ENCODE measurements around the gene ITSN2.
"Not testable (repeated sequence)": the region's sequence is repeated elsewhere in the genome, so short reads cannot be mapped to it uniquely, and the experiment has no call there.

ITSN2 gene

DNA sequence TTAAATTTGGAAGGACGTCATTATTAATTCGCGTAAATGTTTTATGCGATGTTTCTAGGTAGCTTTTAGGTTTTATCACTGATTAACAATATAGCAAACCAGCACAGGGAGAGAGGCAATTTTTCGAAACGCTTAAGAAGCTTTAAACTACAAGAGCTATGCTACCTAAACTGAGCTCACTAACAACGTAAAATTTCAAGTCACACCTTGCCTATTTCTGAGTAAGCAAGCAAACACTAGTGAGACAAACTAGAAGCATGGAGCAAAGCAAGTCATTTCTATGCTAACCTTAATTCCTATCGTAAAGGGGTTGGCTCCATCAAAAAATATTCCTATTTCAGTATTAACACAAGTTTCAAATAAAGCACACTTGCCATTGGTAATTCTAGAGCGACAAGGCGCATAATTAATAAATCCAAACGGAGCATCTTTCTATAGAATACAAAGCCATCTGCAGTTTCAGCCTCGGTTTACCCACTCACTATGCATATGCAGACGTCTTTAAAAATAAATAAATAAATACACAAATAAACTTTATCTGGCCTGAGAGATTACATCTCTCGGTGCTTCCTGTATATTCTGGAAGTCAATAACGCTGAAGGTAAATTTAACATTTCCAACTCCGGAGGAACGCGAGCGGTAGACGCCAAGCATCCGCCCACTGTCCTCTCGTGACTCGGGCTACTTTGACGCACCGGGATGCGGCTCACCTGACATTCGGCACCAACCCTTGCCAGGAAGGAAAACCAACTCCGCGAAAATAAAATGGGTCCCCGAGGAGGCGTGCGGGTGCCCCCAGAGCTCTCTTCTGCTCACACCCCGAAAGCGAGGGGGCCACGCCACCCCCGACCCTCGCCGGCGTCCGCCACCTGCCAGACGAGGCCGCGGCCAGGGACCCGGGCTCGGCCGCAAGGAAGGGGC lies 947 bp downstream of the ITSN2 start:
- no peaks in the 10 kb centered on the region for H3K36me3 ChIP-seq (ENCODE audit: insufficient read depth, low read depth, low read length)
- H3K27ac ChIP-seq (ENCODE audit: low read length): no peak overlapping the region
- H3K9ac ChIP-seq (ENCODE audit: low read depth, low read length): peak overlapping the region; percentile 65; the same call in 1 of the 2 replicates
- peaks cover 37% of the 10 kb centered on the region for H3K27me3 ChIP-seq (ENCODE audit: insufficient read depth, low read length)
- no peaks in the 10 kb centered on the region for H3K9me3 ChIP-seq (ENCODE audit: insufficient read depth, low read depth, low read length)
- H3K4me3 ChIP-seq (ENCODE audit: low read length): peak overlapping the region; percentile 75
- peaks cover 9% of the 10 kb centered on the region for H3K4me1 ChIP-seq (ENCODE audit: insufficient read depth, low read length)

DNA sequence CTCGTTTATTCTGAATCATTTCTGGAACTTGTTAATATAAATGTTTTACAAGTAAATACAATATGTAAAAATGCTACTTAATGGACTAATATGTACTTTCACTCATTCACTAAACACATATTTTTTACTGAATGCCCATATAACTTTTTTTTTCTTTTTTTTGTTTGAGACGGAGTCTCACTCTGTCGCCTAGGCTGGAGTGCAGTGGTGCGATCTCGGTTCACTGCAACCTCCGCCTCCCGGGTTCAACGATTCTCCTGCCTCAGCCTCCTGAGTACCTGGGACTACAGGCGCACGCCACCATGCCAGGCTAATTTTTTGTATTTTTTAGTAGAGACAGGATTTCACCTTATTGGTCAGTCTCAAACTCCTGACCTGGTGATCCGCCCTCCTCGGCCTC lies 2.6 kb downstream of the ITSN2 start:
- H3K27ac ChIP-seq (ENCODE audit: low read length); H3K36me3 ChIP-seq (ENCODE audit: insufficient read depth, low read depth, low read length); H3K9ac ChIP-seq (ENCODE audit: low read depth, low read length); H3K9me3 ChIP-seq (ENCODE audit: insufficient read depth, low read depth, low read length); H3K4me1 ChIP-seq (ENCODE audit: insufficient read depth, low read length); H3K4me3 ChIP-seq (ENCODE audit: low read length): not testable (repeated sequence)
- H3K27me3 ChIP-seq (ENCODE audit: insufficient read depth, low read length): peaks cover 29% of the 10 kb centered on the region

DNA sequence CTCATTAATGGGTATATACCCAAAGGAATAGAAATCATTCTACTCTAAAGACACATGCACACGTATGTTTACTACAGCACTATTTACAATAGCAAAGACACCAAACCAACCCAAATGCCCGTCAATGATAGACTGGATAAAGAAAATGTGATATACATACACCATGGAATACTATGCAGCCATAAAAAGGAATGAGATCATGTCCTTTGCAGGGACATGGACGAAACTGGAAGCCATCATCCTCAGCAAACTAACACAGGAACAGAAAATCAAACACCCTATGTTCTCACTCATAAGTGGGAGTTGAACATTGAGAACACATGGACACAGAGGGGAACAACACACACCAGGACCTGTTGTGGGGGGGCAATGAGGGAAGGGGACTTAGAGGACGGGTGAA lies 3.2 kb downstream of the ITSN2 start:
- Histone ChIP-seq H3K4me1 (ENCODE audit: insufficient read depth, low read length) (peaks cover 12% of the 10 kb centered on the region), H3K27me3 (ENCODE audit: insufficient read depth, low read length) (peaks cover 29% of the 10 kb centered on the region)
- not testable (repeated sequence) for H3K4me3 ChIP-seq (ENCODE audit: low read length); H3K9me3 ChIP-seq (ENCODE audit: insufficient read depth, low read depth, low read length); H3K9ac ChIP-seq (ENCODE audit: low read depth, low read length); H3K27ac ChIP-seq (ENCODE audit: low read length); H3K36me3 ChIP-seq (ENCODE audit: insufficient read depth, low read depth, low read length)

DNA sequence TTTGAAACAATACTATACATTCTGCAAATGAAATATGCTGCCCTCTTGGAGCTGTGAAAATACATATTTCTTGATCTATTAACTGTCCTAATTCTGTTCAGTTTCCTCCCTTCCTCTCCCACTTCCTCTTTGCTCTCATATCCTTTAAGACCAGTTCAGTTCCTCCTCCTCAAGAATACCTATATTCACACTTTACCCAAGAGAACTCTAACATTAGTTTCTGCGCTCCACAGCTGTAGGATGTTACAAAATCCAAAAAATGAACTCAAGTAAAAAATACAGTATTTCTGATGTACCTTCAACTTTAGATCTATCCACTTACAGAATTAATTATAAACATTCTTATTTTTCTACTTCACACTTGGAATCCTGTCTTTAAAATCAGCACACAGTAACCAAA lies 5.4 kb downstream of the ITSN2 start:
- Histone ChIP-seq H3K9ac (ENCODE audit: low read depth, low read length) (no peak overlapping the region), H3K4me1 (ENCODE audit: insufficient read depth, low read length) (peaks cover 7% of the 10 kb centered on the region; the same call in 1 of the 2 replicates), H3K27me3 (ENCODE audit: insufficient read depth, low read length) (peaks cover 20% of the 10 kb centered on the region), H3K27ac (ENCODE audit: low read length) (no peak overlapping the region), H3K9me3 (ENCODE audit: insufficient read depth, low read depth, low read length) (no peaks in the 10 kb centered on the region), H3K36me3 (ENCODE audit: insufficient read depth, low read depth, low read length) (no peaks in the 10 kb centered on the region), H3K4me3 (ENCODE audit: low read length) (no peak overlapping the region)

DNA sequence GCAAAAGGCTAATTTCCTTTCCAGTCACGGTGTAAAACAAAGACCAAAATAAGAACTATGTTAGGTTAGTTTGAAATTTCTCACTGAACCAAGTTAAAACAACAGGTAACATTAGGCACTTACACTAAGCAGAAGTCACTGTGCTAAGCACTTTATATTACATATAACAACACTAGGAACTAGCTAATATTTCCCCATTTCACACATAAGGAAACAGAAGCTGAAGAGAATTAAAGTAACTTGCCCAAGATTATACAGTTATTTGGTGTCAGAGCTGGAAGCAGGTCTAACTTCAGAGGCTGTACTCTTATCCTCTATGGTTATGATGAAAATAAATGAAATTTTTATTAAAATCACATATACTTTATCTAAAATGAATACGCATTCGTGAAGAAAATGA lies 5.9 kb downstream of the ITSN2 start:
- Histone ChIP-seq H3K4me3 (ENCODE audit: low read length) (no peak overlapping the region), H3K27ac (ENCODE audit: low read length) (no peak overlapping the region), H3K9me3 (ENCODE audit: insufficient read depth, low read depth, low read length) (no peaks in the 10 kb centered on the region), H3K4me1 (ENCODE audit: insufficient read depth, low read length) (peaks cover 6% of the 10 kb centered on the region), H3K9ac (ENCODE audit: low read depth, low read length) (no peak overlapping the region), H3K36me3 (ENCODE audit: insufficient read depth, low read depth, low read length) (no peaks in the 10 kb centered on the region), H3K27me3 (ENCODE audit: insufficient read depth, low read length) (peaks cover 16% of the 10 kb centered on the region)

DNA sequence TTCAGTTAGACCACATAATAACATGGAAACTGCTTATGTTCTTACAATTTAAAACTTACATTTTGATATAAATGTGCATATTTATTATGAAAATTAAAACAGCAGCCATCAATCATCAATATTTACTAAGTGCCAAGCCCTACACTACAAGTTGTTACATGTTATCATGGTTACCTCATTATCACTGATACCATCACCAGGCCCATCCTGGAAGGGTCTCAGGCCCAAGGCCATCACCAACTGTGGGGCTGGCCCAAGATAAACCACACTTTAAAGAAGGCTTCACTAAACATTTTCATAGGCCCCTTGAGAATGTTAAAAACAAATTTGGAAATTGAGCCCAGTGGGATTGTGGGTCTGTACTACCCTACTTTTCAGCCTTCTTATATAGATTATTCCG lies 6.4 kb downstream of the ITSN2 start:
- Histone ChIP-seq H3K27me3 (ENCODE audit: insufficient read depth, low read length) (peaks cover 12% of the 10 kb centered on the region), H3K9me3 (ENCODE audit: insufficient read depth, low read depth, low read length) (no peaks in the 10 kb centered on the region), H3K9ac (ENCODE audit: low read depth, low read length) (no peak overlapping the region), H3K4me1 (ENCODE audit: insufficient read depth, low read length) (peaks cover 3% of the 10 kb centered on the region; the same call in 1 of the 2 replicates), H3K36me3 (ENCODE audit: insufficient read depth, low read depth, low read length) (no peaks in the 10 kb centered on the region), H3K27ac (ENCODE audit: low read length) (no peak overlapping the region), H3K4me3 (ENCODE audit: low read length) (no peak overlapping the region)

DNA sequence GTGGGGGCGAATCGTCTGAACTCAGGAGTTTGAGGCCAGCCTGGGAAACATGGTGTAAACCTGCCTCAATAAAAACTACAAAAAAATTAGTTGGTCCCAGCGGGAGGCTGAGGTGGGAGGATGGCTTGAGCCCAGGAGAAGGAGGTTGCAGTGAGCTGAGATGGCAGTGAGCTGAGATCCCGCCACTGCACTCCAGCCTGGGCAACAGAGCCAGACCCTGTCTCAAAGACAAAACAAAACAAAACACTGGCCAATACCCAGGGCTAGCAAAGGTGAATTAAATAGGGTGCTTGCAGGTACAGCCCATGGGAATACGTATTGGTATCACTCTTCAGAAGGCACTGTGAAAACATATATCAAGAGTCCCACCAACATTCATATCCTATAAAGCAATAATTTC lies 7.0 kb downstream of the ITSN2 start:
- Histone ChIP-seq H3K4me3 (ENCODE audit: low read length) (no peak overlapping the region), H3K4me1 (ENCODE audit: insufficient read depth, low read length) (peaks cover 3% of the 10 kb centered on the region; the same call in 1 of the 2 replicates), H3K9ac (ENCODE audit: low read depth, low read length) (no peak overlapping the region), H3K36me3 (ENCODE audit: insufficient read depth, low read depth, low read length) (no peaks in the 10 kb centered on the region), H3K9me3 (ENCODE audit: insufficient read depth, low read depth, low read length) (no peaks in the 10 kb centered on the region), H3K27ac (ENCODE audit: low read length) (no peak overlapping the region), H3K27me3 (ENCODE audit: insufficient read depth, low read length) (peaks cover 5% of the 10 kb centered on the region)

DNA sequence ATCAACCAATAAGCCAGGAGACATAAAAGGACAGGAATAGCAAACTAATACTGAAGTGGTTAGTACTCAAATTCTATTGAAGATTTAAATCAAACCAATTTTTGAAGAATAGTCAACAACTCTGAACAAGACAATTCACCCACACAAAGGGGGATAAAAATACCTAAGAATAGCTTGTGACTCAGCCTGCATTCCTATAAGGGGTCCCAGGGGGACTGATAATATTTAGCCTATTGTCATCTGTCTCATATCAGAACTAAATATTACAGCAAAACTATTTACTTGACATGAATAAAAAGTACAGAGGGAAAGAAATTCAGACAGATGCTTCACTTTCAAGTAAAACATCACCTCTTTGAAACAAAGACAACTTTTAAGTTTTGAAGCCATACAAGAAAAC lies 7.7 kb downstream of the ITSN2 start:
- peaks cover 3% of the 10 kb centered on the region; the same call in 1 of the 2 replicates for H3K4me1 ChIP-seq (ENCODE audit: insufficient read depth, low read length)
- H3K36me3 ChIP-seq (ENCODE audit: insufficient read depth, low read depth, low read length): no peaks in the 10 kb centered on the region
- H3K27ac ChIP-seq (ENCODE audit: low read length): no peak overlapping the region
- no peaks in the 10 kb centered on the region for H3K27me3 ChIP-seq (ENCODE audit: insufficient read depth, low read length)
- H3K4me3 ChIP-seq (ENCODE audit: low read length): no peak overlapping the region
- no peak overlapping the region for H3K9ac ChIP-seq (ENCODE audit: low read depth, low read length)
- H3K9me3 ChIP-seq (ENCODE audit: insufficient read depth, low read depth, low read length): no peaks in the 10 kb centered on the region

DNA sequence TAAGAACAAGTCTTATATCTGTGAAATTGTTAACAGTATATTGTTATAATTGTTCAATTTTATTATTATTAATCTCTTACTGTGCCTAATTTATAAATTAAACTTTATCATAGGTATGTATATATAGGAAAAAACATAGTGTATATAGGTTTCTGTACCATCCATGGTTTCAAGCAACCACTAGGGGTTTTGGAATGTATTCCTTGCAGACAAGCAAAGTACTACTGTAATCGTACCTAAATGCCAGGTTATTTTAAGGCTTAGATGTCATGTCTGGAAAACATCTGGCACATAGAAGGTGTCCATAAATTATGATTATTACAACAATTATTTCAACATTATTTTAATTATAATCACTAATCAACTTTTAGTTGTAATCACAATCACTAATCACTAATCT lies 8.4 kb downstream of the ITSN2 start:
- Histone ChIP-seq H3K27ac (ENCODE audit: low read length) (no peak overlapping the region), H3K27me3 (ENCODE audit: insufficient read depth, low read length) (no peaks in the 10 kb centered on the region), H3K9ac (ENCODE audit: low read depth, low read length) (no peak overlapping the region), H3K36me3 (ENCODE audit: insufficient read depth, low read depth, low read length) (no peaks in the 10 kb centered on the region), H3K9me3 (ENCODE audit: insufficient read depth, low read depth, low read length) (no peaks in the 10 kb centered on the region), H3K4me3 (ENCODE audit: low read length) (no peak overlapping the region), H3K4me1 (ENCODE audit: insufficient read depth, low read length) (peaks cover 3% of the 10 kb centered on the region; the same call in 1 of the 2 replicates)

DNA sequence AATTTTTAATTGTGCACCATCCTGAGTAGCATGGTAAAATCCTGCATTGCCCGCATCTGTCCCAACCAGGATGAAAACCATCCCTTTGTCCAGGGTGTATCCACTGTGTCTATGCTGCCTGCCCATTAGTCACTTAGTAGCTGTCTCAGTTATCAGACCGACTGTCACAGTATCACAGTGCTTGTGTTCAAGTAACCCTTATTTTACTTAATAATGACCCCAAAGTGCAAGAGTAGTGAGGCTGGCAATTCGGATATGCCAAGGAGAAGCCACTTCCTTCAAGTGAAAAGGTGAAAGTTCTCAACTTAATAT lies 8.8 kb downstream of the ITSN2 start:
- H3K9me3 ChIP-seq (ENCODE audit: insufficient read depth, low read depth, low read length): no peaks in the 10 kb centered on the region
- H3K4me3 ChIP-seq (ENCODE audit: low read length): no peak overlapping the region
- H3K9ac ChIP-seq (ENCODE audit: low read depth, low read length): no peak overlapping the region
- no peaks in the 10 kb centered on the region for H3K36me3 ChIP-seq (ENCODE audit: insufficient read depth, low read depth, low read length)
- H3K27ac ChIP-seq (ENCODE audit: low read length): no peak overlapping the region
- peaks cover 3% of the 10 kb centered on the region; the same call in 1 of the 2 replicates for H3K4me1 ChIP-seq (ENCODE audit: insufficient read depth, low read length)
- H3K27me3 ChIP-seq (ENCODE audit: insufficient read depth, low read length): no peaks in the 10 kb centered on the region

DNA sequence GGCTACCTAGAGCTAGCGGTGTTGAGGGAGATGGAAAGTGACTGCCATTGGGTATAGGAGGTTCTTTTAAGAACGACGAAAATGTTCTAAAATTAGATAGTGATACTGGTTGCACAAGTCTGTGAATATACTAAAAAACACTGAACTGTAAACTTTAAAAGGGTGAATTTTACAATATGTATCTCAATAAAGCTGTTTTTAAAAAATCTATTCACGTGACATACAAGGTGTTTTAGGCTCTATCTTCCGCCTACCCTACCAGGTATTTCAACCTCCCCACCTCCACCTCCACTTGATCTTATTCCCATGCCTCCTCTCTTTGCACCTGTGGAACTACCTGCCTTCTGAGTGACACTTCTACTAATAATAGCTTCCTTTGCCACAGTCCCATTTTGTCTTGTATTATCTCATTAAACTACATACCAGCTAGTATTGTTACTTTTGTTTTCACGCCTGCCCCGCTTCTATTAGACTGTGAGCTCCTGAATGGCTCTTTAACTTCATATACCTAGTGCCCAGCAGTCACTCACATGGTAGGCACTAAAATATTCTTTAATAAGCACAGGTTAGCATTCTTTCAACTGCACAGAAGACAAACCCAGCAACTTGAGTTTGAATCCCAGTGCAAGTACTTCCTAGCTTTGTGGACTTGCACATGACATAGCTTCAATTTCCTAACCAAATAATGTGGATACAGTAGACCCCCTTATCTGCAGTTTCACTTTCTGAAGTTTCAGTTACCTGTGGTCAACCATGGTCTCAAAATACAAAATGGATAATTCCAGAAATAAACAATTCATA lies 9.3 kb downstream of the ITSN2 start:
- H3K27ac ChIP-seq (ENCODE audit: low read length): no peak overlapping the region
- H3K9ac ChIP-seq (ENCODE audit: low read depth, low read length): no peak overlapping the region
- H3K36me3 ChIP-seq (ENCODE audit: insufficient read depth, low read depth, low read length): no peaks in the 10 kb centered on the region
- peaks cover 3% of the 10 kb centered on the region; the same call in 1 of the 2 replicates for H3K4me1 ChIP-seq (ENCODE audit: insufficient read depth, low read length)
- no peaks in the 10 kb centered on the region for H3K27me3 ChIP-seq (ENCODE audit: insufficient read depth, low read length)
- no peaks in the 10 kb centered on the region for H3K9me3 ChIP-seq (ENCODE audit: insufficient read depth, low read depth, low read length)
- no peak overlapping the region for H3K4me3 ChIP-seq (ENCODE audit: low read length)

DNA sequence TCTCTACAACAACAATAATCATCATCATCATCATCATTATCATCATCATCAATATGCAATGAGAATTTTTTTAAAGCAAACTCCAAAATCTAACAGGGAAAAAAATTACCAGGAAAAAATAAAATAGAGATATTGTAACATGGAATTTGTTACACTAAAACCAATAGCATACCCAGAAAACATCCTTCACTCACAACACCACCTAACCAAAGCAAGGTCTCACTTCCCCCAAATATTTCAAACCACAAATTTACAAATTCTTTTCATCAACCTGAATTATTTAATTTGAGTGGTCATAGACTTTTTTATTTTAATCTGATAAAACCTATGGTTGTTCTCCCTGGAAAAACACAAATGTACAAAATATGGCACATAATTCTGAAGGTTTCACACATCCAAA lies 11.2 kb downstream of the ITSN2 start:
- H3K36me3 ChIP-seq (ENCODE audit: insufficient read depth, low read depth, low read length): no peaks in the 10 kb centered on the region
- peaks cover 3% of the 10 kb centered on the region; the same call in 1 of the 2 replicates for H3K4me1 ChIP-seq (ENCODE audit: insufficient read depth, low read length)
- H3K4me3 ChIP-seq (ENCODE audit: low read length): no peak overlapping the region
- H3K9me3 ChIP-seq (ENCODE audit: insufficient read depth, low read depth, low read length): no peaks in the 10 kb centered on the region
- no peaks in the 10 kb centered on the region for H3K27me3 ChIP-seq (ENCODE audit: insufficient read depth, low read length)
- no peak overlapping the region for H3K27ac ChIP-seq (ENCODE audit: low read length)
- H3K9ac ChIP-seq (ENCODE audit: low read depth, low read length): no peak overlapping the region

All from iPS-20b (cell line).